ENCODE measurements around the gene NBPF3.
"Not testable (repeated sequence)": the region's sequence is repeated elsewhere in the genome, so short reads cannot be mapped to it uniquely, and the experiment has no call there.

The NBPF3 gene

GRCh38 chr1:21438646-21439312 lies 1.2 kb upstream of the NBPF3 start:
- DNase-seq (ENCODE audit: low read depth in 2 of 2): not testable (repeated sequence)

- no peak for DNase-seq (ENCODE audit: low read depth in 2 of 2)
Observed at GRCh38 chr1:21439345-21439720, 604 bp upstream of the NBPF3 start.

GRCh38 chr1:21440630-21441125 lies 741 bp downstream of the NBPF3 start:
- not testable (repeated sequence) for DNase-seq (ENCODE audit: low read depth in 2 of 2)

GRCh38 chr1:21446647-21447046 lies 6.7 kb downstream of the NBPF3 start:
- DNase-seq (ENCODE audit: low read depth in 2 of 2): not testable (repeated sequence)

GRCh38 chr1:21447311-21447710 lies 7.4 kb downstream of the NBPF3 start:
- no peak for DNase-seq (ENCODE audit: low read depth in 2 of 2)

GRCh38 chr1:21449906-21450305 lies 10.0 kb downstream of the NBPF3 start:
- DNase-seq (ENCODE audit: low read depth in 2 of 2): no peak

- no peak for DNase-seq (ENCODE audit: low read depth in 2 of 2)
Observed at GRCh38 chr1:21451212-21451611, 11.3 kb downstream of the NBPF3 start.

GRCh38 chr1:21451981-21452411 lies 12.1 kb downstream of the NBPF3 start:
- DNase-seq (ENCODE audit: low read depth in 2 of 2): no peak

- not testable (repeated sequence) for DNase-seq (ENCODE audit: low read depth in 2 of 2)
Observed at GRCh38 chr1:21453964-21454614, 14.2 kb downstream of the NBPF3 start.

GRCh38 chr1:21454904-21455303 lies 15.0 kb downstream of the NBPF3 start:
- not testable (repeated sequence) for DNase-seq (ENCODE audit: low read depth in 2 of 2)

- no peak for DNase-seq (ENCODE audit: low read depth in 2 of 2)
Observed at GRCh38 chr1:21457654-21458053, 17.7 kb downstream of the NBPF3 start.

- not testable (repeated sequence) for DNase-seq (ENCODE audit: low read depth in 2 of 2)
Observed at GRCh38 chr1:21465127-21465526, 25.2 kb downstream of the NBPF3 start.

- DNase-seq (ENCODE audit: low read depth in 2 of 2): not testable (repeated sequence)
Observed at GRCh38 chr1:21467946-21468345, 28.0 kb downstream of the NBPF3 start.

- no peak for DNase-seq (ENCODE audit: low read depth in 2 of 2)
Observed at GRCh38 chr1:21468599-21468998, 28.7 kb downstream of the NBPF3 start.

GRCh38 chr1:21469581-21469980 lies 29.6 kb downstream of the NBPF3 start:
- no peak for DNase-seq (ENCODE audit: low read depth in 2 of 2)

- DNase-seq (ENCODE audit: low read depth in 2 of 2): no peak
Observed at GRCh38 chr1:21472861-21473260, 32.9 kb downstream of the NBPF3 start.

GRCh38 chr1:21478356-21478755 lies 38.4 kb downstream of the NBPF3 start:
- DNase-seq (ENCODE audit: low read depth in 2 of 2): no peak

GRCh38 chr1:21483881-21484280 lies 43.9 kb downstream of the NBPF3 start:
- not testable (repeated sequence) for DNase-seq (ENCODE audit: low read depth in 2 of 2)

- no peak for DNase-seq (ENCODE audit: low read depth in 2 of 2)
Observed at GRCh38 chr1:21489146-21489545, 49.2 kb downstream of the NBPF3 start.

- no peak for DNase-seq (ENCODE audit: low read depth in 2 of 2)
Observed at GRCh38 chr1:21490774-21491487, 51.0 kb downstream of the NBPF3 start.

- DNase-seq (ENCODE audit: low read depth in 2 of 2): no peak
Observed at GRCh38 chr1:21491488-21492355, 51.8 kb downstream of the NBPF3 start.

- no peak for DNase-seq (ENCODE audit: low read depth in 2 of 2)
Observed at GRCh38 chr1:21492356-21492625, 52.4 kb downstream of the NBPF3 start.

All from stimulated activated CD8-positive, alpha-beta memory T cell treated with anti-CD3 and anti-CD28 coated beads, Interleukin-7, amount 100 ng/mL, for 4 hours (primary cell).